D721Med (cell line): ENCODE measurements around the gene ACOT7.
"Not testable (repeated sequence)": the region's sequence is repeated elsewhere in the genome, so short reads cannot be mapped to it uniquely, and the experiment has no call there.

ENCODE experiments used
- DNase-seq: peaks from one replicate; pipeline ENCODE4 v3.0.0; 2011; ENCODE audit warnings: low spot score; ENCODE audit not compliant: insufficient read length
- FAIRE-seq: peaks from 2 replicates; lab custom pipeline; 2011; peaks lifted over from hg19 to GRCh38; lab: Jason Lieb, UNC
- CTCF ChIP-seq: IDR thresholded peaks from 2 replicates; pipeline ENCODE4 v1.5.1; 2012; ENCODE audit warnings: mild to moderate bottlenecking, control low read depth; ENCODE audit not compliant: insufficient read depth; ENCODE audit errors: missing control alignments

Gene ACOT7

GRCh38 chr1:6313393-6314200, 80.0 kb downstream of the ACOT7 start:
- DNase-seq (no peak), FAIRE-seq (no peak)
- no peak for TF ChIP-seq CTCF

GRCh38 chr1:6310116-6310848, 83.3 kb downstream of the ACOT7 start:
- FAIRE-seq (no peak), DNase-seq (no peak)
- no peak for TF ChIP-seq CTCF

- no peak for TF ChIP-seq CTCF
- no peak for FAIRE-seq
- peak; percentile 31 for DNase-seq
These were observed 84.0 kb downstream of the ACOT7 start for GRCh38 chr1:6309564-6309963.

- FAIRE-seq (no peak), DNase-seq (no peak)
- no peak for TF ChIP-seq CTCF
These were observed 85.1 kb downstream of the ACOT7 start for GRCh38 chr1:6308449-6308848.

- DNase-seq, FAIRE-seq: not testable (repeated sequence)
These were observed 85.9 kb downstream of the ACOT7 start for GRCh38 chr1:6307682-6308081.

GRCh38 chr1:6307099-6307498, 86.5 kb downstream of the ACOT7 start:
- FAIRE-seq (no peak), DNase-seq (no peak)
- no peak for TF ChIP-seq CTCF

GRCh38 chr1:6303397-6304012, 90.1 kb downstream of the ACOT7 start:
- DNase-seq, result no peak
- no peak for TF ChIP-seq CTCF
- FAIRE-seq, result no peak
